ENCODE results near the gene SSC4D.
"Not testable (repeated sequence)": the region's sequence is repeated elsewhere in the genome, so short reads cannot be mapped to it uniquely, and the experiment has no call there.

SSC4D gene

GRCh38 chr7:76417654-76418310 is 8.3 kb upstream of the SSC4D start:
- DNase-seq = not testable (repeated sequence)

GRCh38 chr7:76412249-76412648 is 2.8 kb upstream of the SSC4D start:
- no peak for DNase-seq

- no peak for DNase-seq
Measured at GRCh38 chr7:76411626-76412025, 2.1 kb upstream of the SSC4D start.

- no peak for DNase-seq
Measured at GRCh38 chr7:76408121-76408560, 1.4 kb downstream of the SSC4D start.

- no peak for DNase-seq
Measured at GRCh38 chr7:76407718-76408117, 1.8 kb downstream of the SSC4D start.

- no peak for DNase-seq
Measured at GRCh38 chr7:76405738-76406137, 3.8 kb downstream of the SSC4D start.

- no peak for DNase-seq
Measured at GRCh38 chr7:76403780-76404494, 5.6 kb downstream of the SSC4D start.

GRCh38 chr7:76403097-76403496 is 6.4 kb downstream of the SSC4D start:
- DNase-seq = not testable (repeated sequence)

GRCh38 chr7:76400248-76400647 is 9.2 kb downstream of the SSC4D start:
- no peak for DNase-seq

GRCh38 chr7:76397409-76398183 is 11.9 kb downstream of the SSC4D start:
- DNase-seq = peak; percentile 47

GRCh38 chr7:76396864-76397263 is 12.6 kb downstream of the SSC4D start:
- DNase-seq = no peak

- no peak for DNase-seq
Measured at GRCh38 chr7:76395965-76396726, 13.4 kb downstream of the SSC4D start.

GRCh38 chr7:76395605-76395964 is 13.9 kb downstream of the SSC4D start:
- DNase-seq = not testable (repeated sequence)

GRCh38 chr7:76394957-76395356 is 14.5 kb downstream of the SSC4D start:
- no peak for DNase-seq

- DNase-seq = peak; percentile 89
Measured at GRCh38 chr7:76393116-76394031, 16.1 kb downstream of the SSC4D start.

- no peak for DNase-seq
Measured at GRCh38 chr7:76392531-76393115, 16.9 kb downstream of the SSC4D start.

- no peak for DNase-seq
Measured at GRCh38 chr7:76390092-76390491, 19.4 kb downstream of the SSC4D start.

GRCh38 chr7:76387789-76388188 is 21.7 kb downstream of the SSC4D start:
- DNase-seq = not testable (repeated sequence)

GRCh38 chr7:76386691-76387260 is 22.7 kb downstream of the SSC4D start:
- DNase-seq = no peak

GRCh38 chr7:76383089-76383944 is 26.2 kb downstream of the SSC4D start:
- DNase-seq = no peak
